Prostate gland (tissue), 2 donors: ENCODE results near the gene KCTD17.

Experiments used
- CTCF ChIP-seq, 4 experiments: fragments of 200-600 bp in 2 of 4; fragments of 450-650 bp in 2 of 4; sonication (generic) in 2 of 4; IDR thresholded peaks; 1 replicate in 3 of 4; 2 replicates in 1 of 4; pipeline ENCODE4 v1.5.1; 2016 to 2019; ENCODE audit warnings: antibody characterized with exemption in 4 of 4, mild to moderate bottlenecking in 2 of 4, moderate library complexity in 2 of 4
- POLR2A ChIP-seq: fragments of 450-650 bp; IDR thresholded peaks from one replicate; pipeline ENCODE4 v1.6.1; 2016; ENCODE audit warnings: antibody characterized with exemption, mild to moderate bottlenecking
- POLR2AphosphoS5 ChIP-seq: sonication (generic); formaldehyde crosslinking; IDR thresholded peaks from one replicate; pipeline ENCODE4 v1.6.1; 2017; ENCODE audit warnings: antibody characterized with exemption

GRCh38 chr22:37018815-37019308 is 32.7 kb upstream of the KCTD17 start:
- TF ChIP-seq POLR2A = no peak
- TF ChIP-seq CTCF (IDR thresholded peaks at IDR 0.05) = no peak
- TF ChIP-seq POLR2AphosphoS5 = peak; percentile 13
